Stimulated activated CD4-positive, alpha-beta T cell treated with anti-CD3 and anti-CD28 coated beads, Interleukin-1b, Interleukin-23, amount 100 ng/mL, for 1 hour (primary cell): Measurements from ENCODE around the gene ARHGAP15.
"Not testable (repeated sequence)": the region's sequence is repeated elsewhere in the genome, so short reads cannot be mapped to it uniquely, and the experiment has no call there.

Source experiments
- DNase-seq, 2 donors: peaks; one replicate each; pipeline ENCODE4 v3.0.0-alpha.2; 2020; ENCODE audit warnings: low read depth in 2 of 2

The ARHGAP15 gene

GRCh38 chr2:143529118-143529720, 400.0 kb downstream of the ARHGAP15 start:
- DNase-seq, result no peak

GRCh38 chr2:143530758-143531157, 401.5 kb downstream of the ARHGAP15 start:
- DNase-seq, result no peak

GRCh38 chr2:143532061-143532460, 402.8 kb downstream of the ARHGAP15 start:
- DNase-seq, result no peak

- DNase-seq, result no peak
These were observed 404.6 kb downstream of the ARHGAP15 start for GRCh38 chr2:143533846-143534245.

- DNase-seq, result no peak
These were observed 406.6 kb downstream of the ARHGAP15 start for GRCh38 chr2:143535802-143536201.

- DNase-seq, result not testable (repeated sequence)
These were observed 412.7 kb downstream of the ARHGAP15 start for GRCh38 chr2:143541899-143542298.

GRCh38 chr2:143545059-143545948, 416.1 kb downstream of the ARHGAP15 start:
- DNase-seq, result no peak

- no peak for DNase-seq
These were observed 416.7 kb downstream of the ARHGAP15 start for GRCh38 chr2:143545949-143546255.

GRCh38 chr2:143548032-143548431, 418.8 kb downstream of the ARHGAP15 start:
- no peak for DNase-seq

- DNase-seq, result no peak
These were observed 421.3 kb downstream of the ARHGAP15 start for GRCh38 chr2:143550500-143550899.

- DNase-seq, result no peak
These were observed 422.9 kb downstream of the ARHGAP15 start for GRCh38 chr2:143551971-143552650.

GRCh38 chr2:143553261-143553660, 424.0 kb downstream of the ARHGAP15 start:
- no peak for DNase-seq

- no peak for DNase-seq
These were observed 429.4 kb downstream of the ARHGAP15 start for GRCh38 chr2:143558665-143559064.

- no peak for DNase-seq
These were observed 429.9 kb downstream of the ARHGAP15 start for GRCh38 chr2:143559147-143559546.

GRCh38 chr2:143560724-143561123, 431.5 kb downstream of the ARHGAP15 start:
- no peak for DNase-seq

- no peak for DNase-seq
These were observed 435.2 kb downstream of the ARHGAP15 start for GRCh38 chr2:143564419-143564818.

- no peak for DNase-seq
These were observed 442.5 kb downstream of the ARHGAP15 start for GRCh38 chr2:143571747-143572146.

GRCh38 chr2:143572421-143572820, 443.2 kb downstream of the ARHGAP15 start:
- DNase-seq, result no peak

GRCh38 chr2:143574069-143574468, 444.9 kb downstream of the ARHGAP15 start:
- DNase-seq, result no peak

- DNase-seq, result no peak
These were observed 446.1 kb downstream of the ARHGAP15 start for GRCh38 chr2:143575340-143575739.

GRCh38 chr2:143577489-143577888, 448.3 kb downstream of the ARHGAP15 start:
- no peak for DNase-seq

GRCh38 chr2:143579456-143579855, 450.2 kb downstream of the ARHGAP15 start:
- no peak for DNase-seq

- DNase-seq, result no peak
These were observed 451.9 kb downstream of the ARHGAP15 start for GRCh38 chr2:143581134-143581533.
